Neuronal stem cell (in vitro differentiated cells): ENCODE data around the gene NT5C3A.

Source experiments
- DNase-seq: peaks from one replicate; pipeline ENCODE4 v3.0.0-alpha.2; 2013; ENCODE audit warnings: low spot score
- H2AFZ ChIP-seq: one replicate; pipeline ENCODE4 v1.6.1; 2013; ENCODE audit warnings: mild to moderate bottlenecking, low read length, inconsistent platforms
- H2AK5ac ChIP-seq: 2 replicates; pipeline ENCODE4 v1.6.1; 2013; ENCODE audit warnings: low read depth, mild to moderate bottlenecking, inconsistent platforms, low read length, moderate library complexity, mixed read lengths
- H2BK120ac ChIP-seq: 2 replicates; pipeline ENCODE4 v1.6.1; 2013; ENCODE audit warnings: low read depth, mild to moderate bottlenecking, inconsistent platforms, low read length, moderate library complexity, mixed read lengths
- H2BK12ac ChIP-seq: one replicate; pipeline ENCODE4 v1.6.1; 2013; ENCODE audit warnings: low read length, inconsistent platforms
- H2BK15ac ChIP-seq: 2 replicates; pipeline ENCODE4 v1.6.1; 2013; ENCODE audit warnings: mild to moderate bottlenecking, low read length, inconsistent platforms, mixed read lengths
- H2BK5ac ChIP-seq: one replicate; pipeline ENCODE4 v1.6.1; 2013; ENCODE audit warnings: inconsistent platforms, mild to moderate bottlenecking, low read length, moderate library complexity
- H3K14ac ChIP-seq: one replicate; pipeline ENCODE4 v1.6.1; 2013; ENCODE audit warnings: low read length, inconsistent platforms
- H3K18ac ChIP-seq: 2 replicates; pipeline ENCODE4 v1.6.1; 2013; ENCODE audit warnings: low read length, inconsistent platforms
- H3K23ac ChIP-seq: 2 replicates; pipeline ENCODE4 v1.6.1; 2013; ENCODE audit warnings: low read depth, mild to moderate bottlenecking, mixed read lengths, low read length, inconsistent platforms; ENCODE audit not compliant: poor library complexity
- H3K27ac ChIP-seq: replicated peaks from 3 replicates; pipeline ENCODE4 v1.5.1; 2013; ENCODE audit warnings: low read length, inconsistent platforms
- H3K27me3 ChIP-seq, 3 experiments: 2 replicates each; pipeline ENCODE4 v1.6.1; 2013; ENCODE audit warnings: low read length in 3 of 3, mild to moderate bottlenecking in 2 of 3, inconsistent platforms in 1 of 3, low read depth in 1 of 3, mixed read lengths in 1 of 3, moderate library complexity in 1 of 3; ENCODE audit not compliant: control insufficient read depth in 3 of 3, insufficient read depth in 3 of 3
- H3K36me3 ChIP-seq, 2 donors: replicated peaks in 1 of 2; 2 replicates each; pipeline ENCODE4 v1.6.1; 2013; ENCODE audit warnings: low read length in 2 of 2; ENCODE audit not compliant: control insufficient read depth in 2 of 2, insufficient read depth in 2 of 2
- H3K4ac ChIP-seq: 2 replicates; pipeline ENCODE4 v1.6.1; 2013; ENCODE audit warnings: inconsistent platforms, mild to moderate bottlenecking, low read length, moderate library complexity
- H3K4me1 ChIP-seq, 2 donors: 1 replicate in 1 of 2; 2 replicates in 1 of 2; pipeline ENCODE4 v1.6.1; 2013; ENCODE audit warnings: low read length in 2 of 2, low read depth in 1 of 2; ENCODE audit not compliant: control insufficient read depth in 2 of 2, insufficient read depth in 1 of 2
- H3K4me2 ChIP-seq: one replicate; pipeline ENCODE4 v1.6.1; 2013; ENCODE audit warnings: mild to moderate bottlenecking, low read length, inconsistent platforms; ENCODE audit not compliant: insufficient read depth, poor library complexity, severe bottlenecking
- H3K4me3 ChIP-seq, 2 donors: 2 replicates each; pipeline ENCODE4 v1.5.1; 2013; ENCODE audit warnings: low read length in 2 of 2, mild to moderate bottlenecking in 2 of 2, inconsistent platforms in 1 of 2, moderate library complexity in 1 of 2
- H3K79me1 ChIP-seq: one replicate; pipeline ENCODE4 v1.6.1; 2013; ENCODE audit warnings: low read depth, mild to moderate bottlenecking, inconsistent platforms, low read length, moderate library complexity
- H3K9ac ChIP-seq: one replicate; pipeline ENCODE4 v1.6.1; 2013; ENCODE audit warnings: mild to moderate bottlenecking, low read depth, low read length, inconsistent platforms; ENCODE audit not compliant: poor library complexity
- H3K9me3 ChIP-seq, 2 donors: replicated peaks in 1 of 2; 2 replicates each; pipeline versions ENCODE3 to v1.6.1; 2013; ENCODE audit warnings: low read length in 2 of 2, mild to moderate bottlenecking in 2 of 2, inconsistent platforms in 1 of 2, low read depth in 1 of 2, mixed read lengths in 1 of 2, moderate library complexity in 1 of 2; ENCODE audit not compliant: control insufficient read depth in 2 of 2, insufficient read depth in 1 of 2
- H4K8ac ChIP-seq: one replicate; pipeline ENCODE4 v1.6.1; 2013; ENCODE audit warnings: low read depth, mild to moderate bottlenecking, inconsistent platforms, low read length, moderate library complexity
- H4K91ac ChIP-seq: one replicate; pipeline ENCODE4 v1.6.1; 2013; ENCODE audit warnings: low read length, low read depth, mild to moderate bottlenecking, inconsistent platforms; ENCODE audit not compliant: poor library complexity
- WGBS, 2 donors: extraction: QIAGEN DNeasy Blood & Tissue Kit; methylation state at CpG; one replicate each; pipeline ENCODE4 v1.1.7; 2013; ENCODE audit warnings: missing lambda C conversion rate in 2 of 2, mixed read lengths in 1 of 2; ENCODE audit not compliant: insufficient read length in 2 of 2, insufficient replicate concordance in 1 of 2; ENCODE audit errors: extremely low coverage in 2 of 2; 5-methylcytosine and 5-hydroxymethylcytosine counted together

Gene NT5C3A

GRCh38 chr7:33070831-33071230, 8.3 kb upstream of the NT5C3A start:
- no peak overlapping the region for H3K4me2 ChIP-seq
- no peak overlapping the region for H3K23ac ChIP-seq
- peaks cover 6 to 12% of the 10 kb centered on the region in 2 donors for H3K9me3 ChIP-seq
- H3K4me1 ChIP-seq, result no peaks in the 10 kb centered on the region
- no peak overlapping the region for H2AK5ac ChIP-seq
- no peaks in the 10 kb centered on the region for H3K79me1 ChIP-seq
- no peak overlapping the region for H3K14ac ChIP-seq
- H3K4ac ChIP-seq, result no peak overlapping the region
- no peak overlapping the region for H2BK5ac ChIP-seq
- H2BK15ac ChIP-seq, result no peak overlapping the region
- DNase-seq, result no peak
- H3K27ac ChIP-seq, result no peak overlapping the region
- H3K36me3 ChIP-seq, result no peaks in the 10 kb centered on the region
- H2BK12ac ChIP-seq, result no peak overlapping the region
- no peak overlapping the region for H4K8ac ChIP-seq
- no peak overlapping the region for H3K9ac ChIP-seq
- H3K27me3 ChIP-seq, result peaks cover 0 to 9% (median 0%) of the 10 kb centered on the region in 3 experiments
- no peak overlapping the region for H4K91ac ChIP-seq
- H2BK120ac ChIP-seq, result no peak overlapping the region
- H3K18ac ChIP-seq, result no peak overlapping the region
- H3K4me3 ChIP-seq, result no peak overlapping the region
- no CpG with 5 or more reads among the region's 6 CpGs for WGBS, 2 donors
- H2AFZ ChIP-seq, result no peak overlapping the region

GRCh38 chr7:33070277-33070676, 7.7 kb upstream of the NT5C3A start:
- H2AFZ ChIP-seq, result no peak overlapping the region
- H2BK12ac ChIP-seq, result no peak overlapping the region
- no peak overlapping the region for H2BK120ac ChIP-seq
- H3K4me1 ChIP-seq, result no peaks in the 10 kb centered on the region
- no peak overlapping the region for H4K91ac ChIP-seq
- H2BK5ac ChIP-seq, result no peak overlapping the region
- peaks cover 6 to 14% of the 10 kb centered on the region in 2 donors for H3K9me3 ChIP-seq
- no peak overlapping the region for H3K4me2 ChIP-seq
- H3K4me3 ChIP-seq, result no peak overlapping the region
- H3K36me3 ChIP-seq, result no peaks in the 10 kb centered on the region
- DNase-seq, result no peak
- H3K27ac ChIP-seq, result no peak overlapping the region
- no CpG with 5 or more reads among the region's 2 CpGs for whole genome bisulfite sequencing, 2 donors
- peaks cover 0 to 5% (median 0%) of the 10 kb centered on the region in 3 experiments for H3K27me3 ChIP-seq
- H3K14ac ChIP-seq, result no peak overlapping the region
- no peaks in the 10 kb centered on the region for H3K79me1 ChIP-seq
- H3K18ac ChIP-seq, result no peak overlapping the region
- no peak overlapping the region for H4K8ac ChIP-seq
- H3K9ac ChIP-seq, result no peak overlapping the region
- H3K23ac ChIP-seq, result no peak overlapping the region
- H3K4ac ChIP-seq, result no peak overlapping the region
- no peak overlapping the region for H2AK5ac ChIP-seq
- no peak overlapping the region for H2BK15ac ChIP-seq

GRCh38 chr7:33067921-33068320, 5.3 kb upstream of the NT5C3A start:
- H2BK5ac ChIP-seq, result no peak overlapping the region
- no CpG with 5 or more reads among the region's 1 CpG for WGBS, 2 donors
- no peaks in the 10 kb centered on the region for H3K36me3 ChIP-seq

GRCh38 chr7:33066771-33067170, 4.2 kb upstream of the NT5C3A start:
- H3K79me1 ChIP-seq, result no peaks in the 10 kb centered on the region
- no peak overlapping the region for H3K4me3 ChIP-seq
- DNase-seq, result no peak
- no peak overlapping the region for H3K4me2 ChIP-seq
- H3K36me3 ChIP-seq, result no peaks in the 10 kb centered on the region
- H3K4ac ChIP-seq, result no peak overlapping the region
- peaks cover 7 to 18% of the 10 kb centered on the region in 2 donors for H3K9me3 ChIP-seq
- H4K8ac ChIP-seq, result no peak overlapping the region
- no peak overlapping the region for H2BK5ac ChIP-seq
- H3K4me1 ChIP-seq, result no peaks in the 10 kb centered on the region
- no peak overlapping the region for H2BK120ac ChIP-seq
- H2BK12ac ChIP-seq, result no peak overlapping the region
- no peak overlapping the region for H2AK5ac ChIP-seq
- H3K18ac ChIP-seq, result no peak overlapping the region
- WGBS, 2 donors, result no CpG with 5 or more reads among the region's 1 CpG
- H3K14ac ChIP-seq, result no peak overlapping the region
- no peaks in the 10 kb centered on the region for H3K27me3 ChIP-seq
- no peak overlapping the region for H3K27ac ChIP-seq
- H4K91ac ChIP-seq, result no peak overlapping the region
- H2AFZ ChIP-seq, result no peak overlapping the region
- H3K23ac ChIP-seq, result no peak overlapping the region
- no peak overlapping the region for H2BK15ac ChIP-seq
- H3K9ac ChIP-seq, result no peak overlapping the region

More at GRCh38 chr7:33067921-33068320, 5.3 kb upstream of the NT5C3A start:
- Histone ChIP-seq H3K79me1 (no peaks in the 10 kb centered on the region), H2AK5ac (no peak overlapping the region), H3K27ac (no peak overlapping the region), H3K23ac (no peak overlapping the region), H3K4me2 (no peak overlapping the region), H3K14ac (no peak overlapping the region), H3K9ac (no peak overlapping the region), H4K91ac (no peak overlapping the region), H4K8ac (no peak overlapping the region), H3K9me3 (peaks cover 7 to 18% of the 10 kb centered on the region in 2 donors), H3K18ac (no peak overlapping the region), H3K4me1 (no peaks in the 10 kb centered on the region), H2AFZ (no peak overlapping the region), H3K4me3 (no peak overlapping the region), H3K4ac (no peak overlapping the region), H2BK15ac (no peak overlapping the region), H2BK12ac (no peak overlapping the region), H2BK120ac (no peak overlapping the region), H3K27me3 (no peaks in the 10 kb centered on the region)
- no peak for DNase-seq
